ENCODE measurements around the gene CIT. TPM values are rescaled to one million over a fixed set of nuclear protein-coding genes. Genes with fewer than 3 reads are reported as not detected.

The CIT gene
- total RNA-seq, 1 donor from 2014 or later: 85.9 TPM

DNA sequence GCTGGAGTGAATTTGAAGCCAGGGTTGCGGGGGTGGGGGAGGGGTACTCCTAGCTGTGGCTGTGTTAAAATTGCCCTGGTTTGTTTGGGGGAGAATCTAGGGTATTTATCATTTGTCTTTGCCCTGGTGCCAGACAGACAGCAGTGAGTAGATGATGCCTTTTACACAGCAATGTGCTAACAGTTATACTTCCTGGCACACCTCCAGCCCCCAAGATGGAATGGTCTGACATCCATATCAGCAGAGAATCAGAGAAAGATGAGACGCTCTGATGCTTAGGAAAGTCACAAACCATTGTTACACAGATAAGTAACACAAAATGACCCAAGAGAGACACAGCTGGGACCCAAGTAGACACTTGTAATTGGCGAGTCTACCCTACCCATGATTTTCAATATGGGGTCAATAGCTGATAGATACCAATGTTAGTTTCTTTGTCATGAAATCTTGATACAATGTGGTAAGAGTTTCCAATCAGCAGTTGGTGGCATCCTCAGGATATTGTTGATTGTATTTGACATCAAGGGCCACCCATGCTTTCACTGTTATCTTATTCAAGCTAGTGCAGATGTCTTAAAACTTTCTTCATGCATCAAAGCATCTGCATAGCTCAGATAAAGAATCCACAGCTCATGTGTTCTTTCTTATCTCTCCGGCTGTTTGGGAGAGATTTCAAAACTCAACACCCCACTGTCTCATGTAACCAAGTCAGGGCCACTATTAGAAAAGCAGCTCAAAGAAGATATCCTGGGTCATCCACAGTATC lies 211.8 kb downstream of the CIT start:
- no peak for DNase-seq (ENCODE audit: low read depth, low spot score)
- Mint-ChIP-seq H3K4me1 (peaks cover 17% of the 10 kb centered on the region), H3K36me3 (ENCODE audit: low read depth) (no peaks in the 10 kb centered on the region), H3K9me3 (no peaks in the 10 kb centered on the region), H3K27ac (ENCODE audit: unreplicated experiment) (no peak overlapping the region), H3K27me3 (ENCODE audit: low read depth) (peaks cover 38% of the 10 kb centered on the region), H3K4me3 (no peak overlapping the region)
- TF ChIP-seq CTCF (conservative IDR thresholded peaks at IDR 0.05): no peak

GRCh38 chr12:119664642-119665041 lies 212.5 kb downstream of the CIT start:
- Mint-ChIP-seq H3K9me3 (no peaks in the 10 kb centered on the region), H3K4me3 (no peak overlapping the region), H3K36me3 (ENCODE audit: low read depth) (no peaks in the 10 kb centered on the region)

DNA sequence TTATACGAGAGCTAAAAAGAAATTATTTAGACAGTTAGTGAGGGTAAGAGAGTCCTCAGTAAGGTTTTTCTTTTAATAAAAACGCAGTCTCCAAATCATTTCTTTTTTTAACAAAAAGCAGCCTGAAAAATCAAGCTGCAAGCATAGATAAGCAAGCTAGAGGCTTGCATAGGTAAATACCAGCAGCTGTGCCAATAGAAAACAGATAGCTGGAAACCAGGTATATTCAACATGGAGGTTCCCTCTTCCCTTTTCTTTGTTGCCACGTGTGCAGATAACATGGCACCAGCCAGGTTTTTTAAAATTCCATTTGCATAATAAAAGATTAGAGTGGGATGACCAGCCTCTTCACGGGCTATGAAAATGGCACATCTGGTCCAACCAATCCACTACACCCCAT lies 215.2 kb downstream of the CIT start:
- no peak for TF ChIP-seq CTCF (conservative IDR thresholded peaks at IDR 0.05)
- H3K36me3 Mint-ChIP-seq (ENCODE audit: low read depth): no peaks in the 10 kb centered on the region
- H3K4me1 Mint-ChIP-seq: no peaks in the 10 kb centered on the region
- H3K27me3 Mint-ChIP-seq (ENCODE audit: low read depth): peaks cover 51% of the 10 kb centered on the region
- H3K4me3 Mint-ChIP-seq: no peak overlapping the region
- H3K27ac Mint-ChIP-seq (ENCODE audit: unreplicated experiment): no peak overlapping the region
- H3K9me3 Mint-ChIP-seq: no peaks in the 10 kb centered on the region
- no peak for DNase-seq (ENCODE audit: low read depth, low spot score)

More at GRCh38 chr12:119664642-119665041, 212.5 kb downstream of the CIT start:
- peaks cover 43% of the 10 kb centered on the region for H3K27me3 Mint-ChIP-seq (ENCODE audit: low read depth)
- TF ChIP-seq CTCF (conservative IDR thresholded peaks at IDR 0.05): no peak
- DNase-seq (ENCODE audit: low read depth, low spot score): no peak
- no peak overlapping the region for H3K27ac Mint-ChIP-seq (ENCODE audit: unreplicated experiment)
- H3K4me1 Mint-ChIP-seq: peaks cover 12% of the 10 kb centered on the region

GRCh38 chr12:119660076-119660475 lies 217.0 kb downstream of the CIT start:
- no peak overlapping the region for H3K27ac Mint-ChIP-seq (ENCODE audit: unreplicated experiment)
- no peak for DNase-seq (ENCODE audit: low read depth, low spot score)
- H3K4me1 Mint-ChIP-seq: no peaks in the 10 kb centered on the region

GRCh38 chr12:119659289-119659897 lies 217.7 kb downstream of the CIT start:
- DNase-seq (ENCODE audit: low read depth, low spot score): peak; percentile 30
- Mint-ChIP-seq H3K36me3 (ENCODE audit: low read depth) (no peaks in the 10 kb centered on the region), H3K4me1 (no peaks in the 10 kb centered on the region), H3K27ac (ENCODE audit: unreplicated experiment) (no peak overlapping the region), H3K9me3 (no peaks in the 10 kb centered on the region), H3K27me3 (ENCODE audit: low read depth) (peaks cover 47% of the 10 kb centered on the region), H3K4me3 (no peak overlapping the region)
- peak; percentile 91 for TF ChIP-seq CTCF (conservative IDR thresholded peaks at IDR 0.05)

More at GRCh38 chr12:119660076-119660475, 217.0 kb downstream of the CIT start:
- Mint-ChIP-seq H3K4me3 (no peak overlapping the region), H3K27me3 (ENCODE audit: low read depth) (peaks cover 49% of the 10 kb centered on the region), H3K36me3 (ENCODE audit: low read depth) (no peaks in the 10 kb centered on the region), H3K9me3 (no peaks in the 10 kb centered on the region)
- TF ChIP-seq CTCF (conservative IDR thresholded peaks at IDR 0.05): no peak

Data from neural crest cell (in vitro differentiated cells).